Measurements from ENCODE around the gene SND1. TPM values are rescaled to one million over a fixed set of nuclear protein-coding genes. Genes with fewer than 3 reads are reported as not detected.
A peak's percentile ranks its signal among the peaks of the same experiment; 100 is the strongest.

Gene SND1
- total and polyA plus RNA-seq, 12 donors = 58.9 to 266 (median 132) TPM

- H3K9me3 ChIP-seq (replicated peaks in 1 of 3) = no peaks in the 10 kb centered on the region
- no peaks in the 10 kb centered on the region for H3K4me1 ChIP-seq (replicated peaks in 1 of 2)
- H3K27ac ChIP-seq = no peak overlapping the region
- no peaks in the 10 kb centered on the region for H3K36me3 ChIP-seq (replicated peaks in 1 of 2)
- H3K4me3 ChIP-seq = no peak overlapping the region
- DNase-seq = no peak
- TF ChIP-seq POLR2A (IDR thresholded peaks at IDR 0.05) (no peak), CTCF (IDR thresholded peaks at IDR 0.05) (no peak)
- no peaks in the 10 kb centered on the region for H3K27me3 ChIP-seq
- intact Hi-C loops (cut with DNase I) = no loop called here
- WGBS, 4 donors = 70 to 83% (median 71%) methylated on average over 15 to 19 of the region's 19 CpGs
Observed at GRCh38 chr7:128112018-128112780, 460.2 kb downstream of the SND1 start.

- DNase-seq = peak in 1 of 7 donors; percentile 51
- intact Hi-C loops (cut with DNase I) = no loop called here
- TF ChIP-seq CTCF (IDR thresholded peaks at IDR 0.05) = no peak
- TF ChIP-seq POLR2A (IDR thresholded peaks at IDR 0.05) = no peak
- H3K4me1 ChIP-seq (replicated peaks in 1 of 2) = no peaks in the 10 kb centered on the region
- H3K9me3 ChIP-seq (replicated peaks in 1 of 3) = no peaks in the 10 kb centered on the region
- no peaks in the 10 kb centered on the region for H3K27me3 ChIP-seq
- H3K27ac ChIP-seq = no peak overlapping the region
- WGBS, 4 donors = 32 to 46% (median 37%) methylated on average over 2 to 4 of the region's 4 CpGs
- no peak overlapping the region for H3K4me3 ChIP-seq
- no peaks in the 10 kb centered on the region for H3K36me3 ChIP-seq (replicated peaks in 1 of 2)
Observed at GRCh38 chr7:128112781-128113221, 460.8 kb downstream of the SND1 start.

GRCh38 chr7:128113839-128114238 is 461.8 kb downstream of the SND1 start:
- TF ChIP-seq CTCF (IDR thresholded peaks at IDR 0.05) (no peak), POLR2A (IDR thresholded peaks at IDR 0.05) (no peak)
- peak in 1 of 7 donors; percentile 16 for DNase-seq
- H3K36me3 ChIP-seq (replicated peaks in 1 of 2) = no peaks in the 10 kb centered on the region
- no peaks in the 10 kb centered on the region for H3K4me1 ChIP-seq (replicated peaks in 1 of 2)
- H3K27me3 ChIP-seq = no peaks in the 10 kb centered on the region
- intact Hi-C loops (cut with DNase I) = no loop called here
- H3K4me3 ChIP-seq = no peak overlapping the region
- no peaks in the 10 kb centered on the region for H3K9me3 ChIP-seq (replicated peaks in 1 of 3)
- WGBS, 4 donors = 63 to 76% (median 70%) methylated on average over 4 of the region's 4 CpGs
- no peak overlapping the region for H3K27ac ChIP-seq

- H3K27ac ChIP-seq = no peak overlapping the region
- WGBS, 4 donors = 77 to 92% (median 86%) methylated on average over 6 to 7 of the region's 7 CpGs
- TF ChIP-seq POLR2A (IDR thresholded peaks at IDR 0.05) (no peak), CTCF (IDR thresholded peaks at IDR 0.05) (no peak)
- intact Hi-C loops (cut with DNase I) = no loop called here
- H3K9me3 ChIP-seq (replicated peaks in 1 of 3) = no peaks in the 10 kb centered on the region
- no peaks in the 10 kb centered on the region for H3K36me3 ChIP-seq (replicated peaks in 1 of 2)
- no peaks in the 10 kb centered on the region for H3K4me1 ChIP-seq (replicated peaks in 1 of 2)
- no peak overlapping the region for H3K4me3 ChIP-seq
- DNase-seq = peak in 1 of 7 donors; percentile 8
- no peaks in the 10 kb centered on the region for H3K27me3 ChIP-seq
Observed at GRCh38 chr7:128114806-128115205, 462.8 kb downstream of the SND1 start.
